22Rv1 (cell line): Measurements from ENCODE around the gene HAPLN1.

Source experiments
- CTCF ChIP-seq: fragments of 450-650 bp; IDR thresholded peaks from 2 replicates; pipeline ENCODE4 v1.5.1; 2017; ENCODE audit warnings: mild to moderate bottlenecking
- ZFX ChIP-seq: fragments of 450-650 bp; IDR thresholded peaks from 2 replicates; pipeline ENCODE4 v1.6.1; 2017; ENCODE audit warnings: antibody characterized with exemption, borderline replicate concordance

- TF ChIP-seq CTCF (no peak), ZFX (no peak)
Measured at GRCh38 chr5:83688281-83688680, 32.4 kb downstream of the HAPLN1 start.
